Lower leg skin (tissue), 4 donors: Measurements from ENCODE around the gene TTC22. TPM values are rescaled to one million over a fixed set of nuclear protein-coding genes. Genes with fewer than 3 reads are reported as not detected.

Source experiments
- DNase-seq, 2 donors: peaks; one replicate each; pipeline ENCODE4 v3.0.0-alpha.2; 2019; ENCODE audit warnings: low spot score in 2 of 2
- H3K4me3 ChIP-seq: fragments of 200-600 bp; sonication (generic); 2 replicates; pipeline ENCODE4 v1.5.1; 2017; ENCODE audit warnings: mild to moderate bottlenecking, low read depth; ENCODE audit not compliant: poor library complexity, severe bottlenecking
- CTCF ChIP-seq, 3 donors: fragments of 450-650 bp; IDR thresholded peaks; one replicate each; pipeline ENCODE4 v1.5.1; 2016; ENCODE audit warnings: antibody characterized with exemption in 3 of 3, mild to moderate bottlenecking in 3 of 3, moderate library complexity in 2 of 3
- POLR2A ChIP-seq, 2 donors: fragments of 450-650 bp; IDR thresholded peaks; one replicate each; pipeline ENCODE4 v1.6.1; 2016 to 2017; ENCODE audit warnings: antibody characterized with exemption in 2 of 2, mild to moderate bottlenecking in 1 of 2, moderate library complexity in 1 of 2
- WGBS, 2 donors: methylation state at CpG; one replicate each; pipeline ENCODE4 v1.1.5; 2018; 5-methylcytosine and 5-hydroxymethylcytosine counted together
- intact Hi-C: fragments of 100-400 bp; cut with DNase I; formaldehyde crosslinking; loops from one replicate; pipeline ENCODE4 v1.15.0; 2023; ENCODE audit warnings: low total_unique reads
- total RNA-seq, 4 donors: library from RNA; depleted of rRNA; stranded (reverse); fragments of >200 nt; gene quantifications; one replicate each; pipeline ENCODE4 v1.1.0, GENCODE V29; 2016

Gene TTC22
- total RNA-seq, 4 donors from 2014 or later: 49.1 to 76.6 (median 65.7) TPM

GRCh38 chr1:54764133-54764921 lies 36.8 kb downstream of the TTC22 start, which contains the start of gene PARS2:
PARS2 (minus strand) TSS chr1:54764523; CDS start chr1:54759161, 5,362 bp downstream.
- 0% methylated on average over 57 of the region's 57 CpGs for WGBS, 2 donors
- DNase-seq: peak; percentile 95 to 99
- H3K4me3 ChIP-seq: peak within 1 kb of the TSS; percentile 61
- no peak for TF ChIP-seq POLR2A (IDR thresholded peaks at IDR 0.05)
- no peak for TF ChIP-seq CTCF (IDR thresholded peaks at IDR 0.05)
- intact Hi-C loops: no loop called here

GRCh38 chr1:54763816-54764132 lies 37.3 kb downstream of the TTC22 start:
- no peak for DNase-seq
- intact Hi-C loops: no loop called here
- TF ChIP-seq CTCF (IDR thresholded peaks at IDR 0.05) (no peak), POLR2A (IDR thresholded peaks at IDR 0.05) (no peak)
- 2 to 3% methylated on average over 11 of the region's 11 CpGs for WGBS, 2 donors
- H3K4me3 ChIP-seq: peak overlapping the region; percentile 61

GRCh38 chr1:54758678-54759348 lies 42.3 kb downstream of the TTC22 start:
- WGBS, 2 donors: 91% methylated on average over 20 of the region's 20 CpGs
- intact Hi-C loops: no loop called here
- no peak overlapping the region for H3K4me3 ChIP-seq
- no peak for DNase-seq
- TF ChIP-seq CTCF (IDR thresholded peaks at IDR 0.05): no peak

- no peak overlapping the region for H3K4me3 ChIP-seq
- intact Hi-C loops: no loop called here
- TF ChIP-seq POLR2A (IDR thresholded peaks at IDR 0.05): no peak
- TF ChIP-seq CTCF (IDR thresholded peaks at IDR 0.05): no peak
- 94 to 96% methylated on average over 7 to 9 of the region's 9 CpGs for WGBS, 2 donors
- no peak for DNase-seq
Measured at GRCh38 chr1:54757833-54758232, 43.3 kb downstream of the TTC22 start.

GRCh38 chr1:54754486-54755285 lies 46.4 kb downstream of the TTC22 start:
- WGBS, 2 donors: 87 to 89% methylated on average over 25 of the region's 25 CpGs
- DNase-seq: no peak
- no peak overlapping the region for H3K4me3 ChIP-seq
- TF ChIP-seq POLR2A (IDR thresholded peaks at IDR 0.05) (no peak), CTCF (IDR thresholded peaks at IDR 0.05) (no peak)
- intact Hi-C loops: no loop called here
